ENCODE measurements around the gene MRAP.

DNA sequence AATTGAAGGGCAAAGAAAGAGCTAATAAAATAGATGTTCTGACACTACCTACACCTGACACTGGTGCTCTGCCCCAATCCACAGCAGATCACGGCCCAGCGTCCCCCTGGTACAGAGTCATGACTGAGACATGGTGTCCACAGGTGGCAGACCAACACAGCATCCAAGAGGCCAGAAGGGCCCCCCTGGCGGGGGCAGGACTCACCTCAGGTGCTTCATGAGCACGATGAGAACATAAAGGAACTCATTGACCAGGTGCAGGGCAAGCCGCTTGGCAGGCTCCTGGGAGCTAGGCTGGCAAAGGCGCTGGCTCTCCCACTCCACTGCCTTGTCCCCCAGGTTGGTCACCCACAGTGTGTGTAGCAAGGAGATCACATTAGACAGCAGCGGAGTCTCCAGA, 20.4 kb downstream of the MRAP start:
- TF ChIP-seq POLR2A (IDR thresholded peaks at IDR 0.05; ENCODE audit: low read length) (no peak), GATA1 (IDR thresholded peaks at IDR 0.05; ENCODE audit: low read depth, low read length) (no peak)
